GM04503 (cell line): ENCODE results near the gene SH3GL3.
A peak's percentile ranks its signal among the peaks of the same experiment; 100 is the strongest.

Experiments used
- DNase-seq: peaks from one replicate; pipeline ENCODE4 v3.0.0-alpha.2; 2012; ENCODE audit warnings: low read depth

Gene SH3GL3

DNA sequence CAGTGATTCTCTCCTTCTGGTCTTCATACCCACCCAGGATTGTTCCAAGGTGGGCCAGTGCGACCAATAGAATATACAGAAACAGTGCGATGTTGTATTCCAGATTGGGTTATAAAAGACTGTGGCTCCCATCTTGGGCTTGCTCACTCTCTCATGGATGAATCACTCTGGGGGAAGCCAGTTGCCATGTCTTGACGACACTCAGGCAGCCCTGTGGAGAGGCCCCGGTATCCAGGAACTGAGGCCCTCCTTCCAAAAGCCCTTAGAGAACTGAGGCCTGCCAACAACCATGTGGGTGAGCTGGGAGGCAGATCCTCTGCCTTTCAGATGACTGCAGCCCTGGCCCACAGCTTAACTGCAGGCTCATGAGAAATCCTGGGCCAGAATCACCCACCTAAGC, 57.2 kb downstream of the SH3GL3 start:
- no peak for DNase-seq

- no peak for DNase-seq
Observed at GRCh38 chr15:83510001-83510400, 62.9 kb downstream of the SH3GL3 start.

DNA sequence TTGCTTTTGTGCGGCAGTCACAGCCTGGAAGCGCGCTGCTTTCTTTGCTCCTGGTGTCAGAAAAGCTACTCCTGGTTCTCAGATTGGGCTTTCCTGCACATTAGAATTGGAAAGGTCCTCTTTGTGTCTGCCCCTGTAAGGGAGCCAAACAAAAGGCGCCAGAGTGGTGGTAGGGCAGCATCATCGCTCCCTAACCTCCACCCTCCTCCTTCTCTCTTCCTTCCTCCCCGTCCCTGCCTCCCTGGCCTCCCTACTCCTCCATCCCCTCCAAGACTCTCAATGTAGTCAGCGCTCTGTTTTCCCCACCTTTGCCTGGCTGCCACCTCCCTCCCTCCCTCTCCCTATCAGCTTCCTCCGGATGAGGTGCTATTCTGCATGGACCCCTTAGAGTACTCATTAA, 65.3 kb downstream of the SH3GL3 start:
- DNase-seq = no peak

GRCh38 chr15:83514584-83514983, 67.4 kb downstream of the SH3GL3 start:
- no peak for DNase-seq

DNA sequence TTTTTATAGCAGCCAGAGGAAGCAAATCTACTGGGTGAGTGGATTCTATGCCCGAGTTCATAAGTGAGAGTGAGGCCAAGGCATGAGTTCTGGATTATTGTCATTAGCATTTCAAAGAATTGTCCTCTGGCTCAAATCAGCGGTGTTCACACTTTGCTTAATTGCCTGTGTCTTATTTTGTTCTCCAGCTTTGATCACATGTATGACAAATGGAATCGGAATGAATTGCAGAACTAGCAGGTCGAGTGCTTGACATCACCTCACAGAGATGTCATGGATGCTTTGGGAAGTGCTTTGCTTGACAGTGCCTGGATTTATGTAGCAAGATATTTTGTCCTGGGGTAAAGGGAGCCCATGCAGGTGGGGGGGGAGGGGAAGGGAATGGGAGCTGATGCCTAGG, 68.0 kb downstream of the SH3GL3 start:
- DNase-seq = no peak

DNA sequence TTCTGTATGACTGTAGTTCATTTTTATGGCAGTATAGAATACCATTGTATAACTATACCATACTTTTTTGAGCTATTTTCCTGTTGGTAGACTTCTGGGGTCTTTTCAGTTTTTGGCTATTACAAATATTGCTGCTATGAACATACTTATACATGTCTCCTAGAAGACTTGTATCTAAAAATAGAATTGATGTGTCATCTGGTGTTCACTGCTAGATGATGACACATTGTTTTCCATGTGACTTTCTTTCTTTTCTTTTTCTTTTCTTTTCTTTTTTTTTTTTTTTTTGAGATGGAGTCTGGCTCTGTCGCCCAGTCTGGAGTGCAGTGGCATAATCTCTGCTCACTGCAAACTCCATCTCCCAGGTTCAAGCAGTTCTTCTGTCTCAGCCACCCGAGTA, 69.8 kb downstream of the SH3GL3 start:
- DNase-seq = peak; percentile 2

DNA sequence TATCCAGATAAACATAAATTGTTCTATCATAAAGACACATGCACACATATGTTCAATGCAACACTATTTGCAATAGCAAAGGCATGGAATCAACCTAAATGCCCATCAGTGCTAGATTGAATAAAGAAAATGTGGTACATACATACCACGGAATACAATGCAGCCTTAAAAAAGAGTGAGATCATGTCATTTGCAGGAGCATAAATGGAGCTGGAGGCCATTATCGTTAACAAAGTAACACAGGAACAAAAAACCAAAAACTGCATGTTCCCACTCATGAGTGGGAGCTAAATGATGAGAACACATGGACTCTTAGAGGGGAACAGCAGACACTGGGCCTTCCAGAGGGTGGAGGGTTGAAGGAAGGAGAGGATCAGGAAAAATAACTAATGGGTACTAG, 79.2 kb downstream of the SH3GL3 start:
- DNase-seq = no peak

DNA sequence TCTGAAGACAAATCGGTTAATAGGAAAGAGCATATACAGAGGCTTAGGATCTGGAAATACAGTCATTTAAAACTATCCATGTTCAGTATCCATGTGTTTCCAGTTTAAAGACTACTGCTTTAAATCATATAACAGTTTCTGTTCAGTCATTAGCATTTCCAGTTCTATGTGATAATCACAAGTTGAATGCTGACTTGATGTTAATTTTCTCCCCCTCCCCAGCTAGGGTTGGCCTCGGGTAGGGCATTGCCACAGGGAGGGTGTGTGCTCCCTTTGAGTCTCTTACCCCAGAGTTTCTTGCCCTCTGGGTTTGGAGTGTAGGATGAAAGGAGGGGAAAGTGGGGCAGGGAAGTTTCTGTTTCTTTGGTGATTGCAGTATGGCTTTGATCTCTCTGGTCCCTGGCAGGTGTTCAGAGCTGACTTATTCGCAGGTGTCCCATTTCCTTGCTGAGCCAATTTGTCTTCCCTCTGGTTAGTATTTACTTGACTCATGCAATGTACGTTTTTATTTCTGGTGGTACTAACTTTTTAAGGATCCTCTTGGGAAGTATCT, 86.3 kb downstream of the SH3GL3 start:
- no peak for DNase-seq

DNA sequence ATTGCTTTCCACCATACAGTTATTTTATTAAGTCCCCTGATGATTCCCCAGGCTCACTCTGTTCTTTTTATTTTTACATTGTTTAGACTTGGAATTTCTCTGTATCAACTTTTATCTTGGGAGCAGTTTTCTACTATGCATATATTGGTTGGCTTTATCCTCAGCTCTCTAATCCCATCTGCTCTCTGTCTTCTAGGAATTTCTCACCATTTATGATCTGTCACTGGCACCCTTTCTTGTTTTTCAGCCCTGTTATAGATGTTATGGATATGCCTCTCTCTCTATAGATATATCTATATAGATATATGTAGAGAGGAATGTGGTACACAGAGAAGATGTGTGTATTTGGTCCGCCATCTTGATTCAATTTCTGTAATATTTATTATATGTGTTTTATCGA, 90.5 kb downstream of the SH3GL3 start:
- no peak for DNase-seq

DNA sequence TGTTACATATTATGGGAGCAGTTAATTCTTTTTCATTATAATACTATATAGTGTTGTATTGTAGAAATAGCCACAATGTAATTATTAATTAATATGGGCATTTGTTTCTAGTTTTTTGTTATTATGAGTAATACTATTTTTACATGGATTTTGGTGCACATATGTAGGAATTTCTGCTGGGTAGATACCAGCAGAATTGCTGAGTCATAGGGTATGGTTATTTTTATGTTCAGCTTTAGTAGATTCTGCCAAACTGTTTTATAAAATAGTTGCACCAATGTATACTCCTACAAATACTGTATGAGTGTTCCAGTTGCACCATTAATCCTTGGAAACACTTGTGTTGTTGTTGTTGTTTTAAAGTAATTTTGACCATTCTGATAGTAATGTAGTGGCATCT, 91.5 kb downstream of the SH3GL3 start:
- no peak for DNase-seq

GRCh38 chr15:83545804-83546511, 98.8 kb downstream of the SH3GL3 start:
- no peak for DNase-seq

DNA sequence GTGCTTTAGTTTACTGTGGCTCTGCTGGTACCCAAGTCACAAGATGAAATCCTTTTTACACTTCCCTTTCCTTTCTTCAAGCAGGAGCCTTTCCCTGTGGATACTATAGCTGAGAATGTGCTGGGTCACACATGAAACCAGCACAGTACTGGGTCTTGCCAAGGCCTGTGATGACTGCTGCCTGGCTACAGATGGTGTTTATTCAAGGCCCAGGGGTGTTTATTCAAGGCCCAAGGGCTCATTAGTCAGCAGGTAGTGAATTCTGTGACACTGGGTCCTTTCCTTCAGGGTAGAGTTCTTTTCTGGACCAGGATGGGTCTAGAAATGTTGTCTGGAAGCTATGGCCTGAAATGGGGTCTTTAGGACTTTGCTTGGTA, 99.4 kb downstream of the SH3GL3 start:
- no peak for DNase-seq

GRCh38 chr15:83547168-83547567, 100.0 kb downstream of the SH3GL3 start:
- no peak for DNase-seq

DNA sequence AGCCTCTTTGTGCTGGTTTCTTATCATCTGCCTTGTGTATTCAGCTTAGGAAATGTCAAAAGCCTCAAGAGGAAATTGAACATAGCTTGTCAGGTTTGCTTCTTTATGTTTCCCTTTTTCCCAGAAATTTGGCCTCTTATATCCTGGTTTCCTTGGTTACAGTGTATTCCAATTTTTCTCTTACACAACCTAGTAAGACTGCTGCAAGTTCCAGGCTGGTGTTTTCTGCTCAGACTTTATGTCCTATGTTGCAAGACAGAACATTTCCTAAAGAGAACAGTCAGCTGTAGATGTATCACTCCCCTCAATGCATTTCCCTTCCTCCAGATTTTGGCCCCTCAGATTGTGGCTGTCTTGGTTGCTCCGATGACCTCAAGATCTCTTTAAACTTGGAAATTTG, 102.5 kb downstream of the SH3GL3 start:
- DNase-seq = no peak

- DNase-seq = no peak
Observed at GRCh38 chr15:83554558-83554957, 107.4 kb downstream of the SH3GL3 start.

DNA sequence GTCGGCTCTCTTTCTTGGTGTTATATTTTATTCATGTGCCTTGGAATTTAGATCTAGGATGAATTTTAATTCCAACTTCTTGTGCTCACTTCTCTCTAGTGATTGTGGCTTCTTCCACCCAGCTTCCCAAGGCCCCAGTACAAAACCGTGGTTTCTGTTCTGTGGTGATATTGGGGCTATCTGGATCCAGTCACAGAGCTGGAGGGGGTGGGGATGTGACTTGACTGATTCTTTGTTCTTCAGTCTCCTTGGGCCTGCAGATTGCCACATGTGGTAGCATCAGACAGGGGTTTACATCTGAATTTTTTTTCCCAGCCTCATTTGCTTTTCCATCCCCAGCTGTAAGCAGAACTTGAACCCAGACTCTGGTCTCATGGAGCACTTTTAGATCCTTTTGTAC, 108.2 kb downstream of the SH3GL3 start:
- no peak for DNase-seq

DNA sequence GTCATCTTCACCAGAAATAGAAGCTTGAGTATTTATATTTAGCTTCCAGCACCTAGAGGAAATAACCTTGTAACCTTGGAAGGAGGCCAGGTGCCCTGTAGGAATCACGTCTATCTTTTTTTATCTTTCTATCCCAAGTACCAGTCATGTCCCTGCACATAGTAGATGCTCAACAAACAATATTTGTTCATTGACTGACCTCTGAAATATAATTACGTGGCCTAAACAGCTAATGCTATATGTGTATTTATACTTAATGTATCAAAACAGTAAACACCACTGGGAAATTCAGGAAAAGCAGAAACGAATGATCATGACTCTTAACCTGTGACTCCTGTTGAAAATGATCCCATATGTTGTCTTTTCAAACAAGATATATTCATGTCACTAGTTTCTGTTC, 108.9 kb downstream of the SH3GL3 start:
- no peak for DNase-seq

- no peak for DNase-seq
Observed at GRCh38 chr15:83556754-83557153, 109.6 kb downstream of the SH3GL3 start.

DNA sequence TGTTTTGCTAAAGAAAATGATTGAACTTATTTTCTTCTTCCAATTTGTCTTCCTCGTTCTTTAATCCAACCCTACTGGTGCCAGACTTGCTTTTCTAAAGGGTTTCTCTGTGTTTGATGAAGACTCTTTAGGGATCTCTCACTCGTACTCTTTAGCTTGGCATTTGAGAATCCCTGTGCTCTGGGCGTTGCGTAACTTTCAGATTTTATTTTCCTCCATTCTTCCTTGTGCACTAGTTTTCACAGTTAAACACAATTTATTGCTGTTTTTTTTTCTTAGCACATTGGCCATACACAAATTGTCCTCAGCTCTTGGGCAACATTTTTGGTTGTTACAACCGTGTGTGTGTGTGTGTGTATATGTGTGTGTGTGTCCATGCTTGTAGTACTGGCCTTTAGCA, 111.0 kb downstream of the SH3GL3 start:
- no peak for DNase-seq

- peak; percentile 21 for DNase-seq
Observed at GRCh38 chr15:83559310-83559966, 112.3 kb downstream of the SH3GL3 start.

DNA sequence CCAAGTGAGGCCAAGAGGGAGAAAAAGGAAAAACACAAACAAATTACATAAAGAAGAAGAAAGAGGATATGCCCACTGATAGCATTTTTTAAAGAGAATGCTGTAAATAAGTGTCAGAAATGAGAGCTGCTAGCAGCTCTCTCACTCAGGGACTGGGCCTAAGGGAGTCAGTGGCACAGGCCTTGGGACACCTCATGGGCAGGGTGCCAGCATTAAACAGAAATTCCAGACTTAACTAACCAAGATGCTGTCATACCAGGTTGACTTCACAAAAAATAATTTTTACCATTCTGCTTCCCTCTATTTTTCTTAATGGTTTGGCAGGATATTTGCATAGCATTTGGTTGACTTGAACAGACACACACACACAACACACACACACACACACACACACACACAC, 114.5 kb downstream of the SH3GL3 start:
- DNase-seq = no peak

DNA sequence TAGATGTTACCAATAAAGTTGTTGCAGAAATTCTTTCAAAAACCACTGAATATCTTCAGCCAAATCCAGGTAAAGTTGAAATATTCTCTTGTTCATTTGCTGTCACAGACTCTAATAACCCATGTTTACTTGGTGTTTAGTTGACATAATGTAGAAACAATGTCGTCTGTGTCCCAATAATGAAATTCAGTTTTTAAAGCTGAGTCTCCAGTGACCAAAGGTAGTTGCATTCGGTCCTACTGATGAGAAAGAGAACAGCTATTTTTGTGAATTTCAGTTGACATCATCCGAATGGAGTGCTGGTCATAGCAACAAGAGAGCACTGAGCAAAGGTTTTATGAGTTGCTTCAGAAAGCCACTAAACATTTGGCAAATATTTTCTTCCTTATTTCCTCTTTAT, 118.0 kb downstream of the SH3GL3 start:
- no peak for DNase-seq

- DNase-seq = no peak
Observed at GRCh38 chr15:83565553-83566159, 118.5 kb downstream of the SH3GL3 start.
